SK-MEL-5 (cell line): Measurements from ENCODE around the gene CITED2. TPM values are rescaled to one million over a fixed set of nuclear protein-coding genes. Genes with fewer than 3 reads are reported as not detected.

Source experiments
- DNase-seq: peaks from one replicate; pipeline ENCODE4 v3.0.0-alpha.2; 2016; ENCODE audit warnings: low read depth, low spot score
- in situ Hi-C: cut with HindIII; loops from 2 replicates; pipeline ENCODE4 v1.10.0; 2016; ENCODE audit warnings: low sequenced_read_pairs, high pct_unique_total_duplicates, low pct_unique_long_range_greater_than_20kb
- total RNA-seq: library from RNA; depleted of rRNA; stranded (reverse); fragments of >200 nt; shearing (Covaris generic); gene quantifications from 2 replicates; pipeline ENCODE4 v1.2.3, GENCODE V29; 2014; rRNA removed

CITED2 gene
- total RNA-seq, 1 experiment from 2014 or later, result 18.7 TPM

DNA sequence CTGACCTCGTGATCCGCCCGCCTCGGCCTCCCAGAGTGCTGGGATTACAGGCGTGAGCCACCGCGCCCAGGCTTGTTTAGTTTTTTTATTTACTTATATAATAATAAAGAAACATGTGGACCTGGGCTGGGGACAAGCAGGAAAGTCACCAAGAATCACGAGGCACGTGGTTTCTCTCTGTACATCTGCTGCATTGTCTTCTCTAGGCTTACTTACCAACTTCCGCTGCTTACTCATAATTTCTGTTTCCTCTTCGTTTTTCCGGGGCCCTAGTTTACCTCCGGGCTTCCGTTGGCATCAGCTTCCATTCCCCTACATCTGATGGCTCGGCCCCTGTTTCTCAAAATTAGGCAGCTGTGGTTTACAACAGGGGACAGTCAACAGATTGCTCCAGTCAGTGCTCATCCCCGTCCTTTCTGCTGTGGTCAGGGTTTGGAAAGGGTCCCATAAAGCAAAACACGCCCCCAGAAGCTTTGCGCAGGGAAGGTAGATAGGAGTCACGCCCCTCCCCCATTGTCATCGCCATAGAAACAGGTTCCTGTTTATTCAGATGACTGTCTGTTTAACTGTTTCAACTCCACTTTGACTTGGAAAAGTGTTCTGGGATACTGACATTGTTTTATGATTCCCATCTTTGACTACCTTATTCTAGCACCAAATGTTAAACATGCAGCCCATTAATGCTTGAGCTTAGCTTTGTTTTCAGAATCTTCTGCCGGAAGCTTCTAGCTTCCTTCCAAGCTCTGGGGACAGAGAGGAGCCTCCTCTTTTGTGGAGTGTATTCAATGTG, 50.7 kb downstream of the CITED2 start:
- in situ Hi-C loops, result no loop called here
- no peak for DNase-seq

Other genes starting within 250 kb of the CITED2 start
- 5.9 and 6.4 TPM in 2 replicates for gene HECA, start 239.6 kb downstream of the CITED2 start, total RNA-seq
- 0.83 and 1.2 TPM in 2 replicates for gene TXLNB, start 82.7 kb downstream of the CITED2 start, total RNA-seq